ENCODE data around the gene GPS1. TPM values are rescaled to one million over a fixed set of nuclear protein-coding genes. Genes with fewer than 3 reads are reported as not detected.
A peak's percentile ranks its signal among the peaks of the same experiment; 100 is the strongest.

The GPS1 gene
- total RNA-seq, 4 donors from 2014 or later = 62.8 to 76.9 (median 69.5) TPM

DNA sequence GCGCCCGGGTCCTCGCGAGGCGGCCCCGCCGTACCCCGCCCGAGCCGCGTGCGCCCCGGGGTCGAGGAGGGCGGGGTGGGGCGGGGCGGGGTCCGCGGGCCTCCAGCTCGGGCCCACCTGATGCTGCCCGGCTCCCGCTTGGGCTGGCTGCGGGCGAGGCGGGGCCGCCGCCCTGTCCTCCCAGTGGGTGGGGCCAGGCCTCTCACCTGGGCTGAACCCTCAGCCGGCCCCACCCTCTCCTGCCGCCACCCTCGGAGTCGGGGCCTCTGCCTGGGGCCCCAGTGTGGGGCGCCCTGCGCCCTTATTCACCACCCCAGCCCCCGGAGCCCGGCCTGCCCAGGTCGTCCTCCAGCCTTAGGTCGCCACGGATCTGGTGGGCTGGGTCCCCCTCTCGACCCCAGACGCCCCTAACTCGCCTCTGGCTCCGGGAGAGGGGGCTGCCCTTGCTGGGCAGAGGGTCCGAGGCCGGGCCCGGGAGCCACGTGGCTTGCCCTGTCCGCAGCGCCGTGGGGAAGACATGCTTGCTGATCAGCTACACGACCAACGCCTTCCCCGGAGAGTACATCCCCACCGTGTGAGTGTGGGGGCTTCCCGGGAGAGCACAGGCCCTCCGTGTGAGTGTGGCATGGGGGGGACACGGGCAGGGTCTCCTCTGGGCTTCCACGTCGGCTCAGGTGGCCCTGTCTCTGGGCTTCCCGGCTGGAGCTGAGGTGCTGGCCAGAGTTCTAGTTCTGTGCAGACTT lies 19.6 kb upstream of the GPS1 start:
- H3K36me3 ChIP-seq = peaks cover 0 to 30% (median 0%) of the 10 kb centered on the region in 3 donors
- no peaks in the 10 kb centered on the region for H3K9me3 ChIP-seq
- TF ChIP-seq, protein P1, sequence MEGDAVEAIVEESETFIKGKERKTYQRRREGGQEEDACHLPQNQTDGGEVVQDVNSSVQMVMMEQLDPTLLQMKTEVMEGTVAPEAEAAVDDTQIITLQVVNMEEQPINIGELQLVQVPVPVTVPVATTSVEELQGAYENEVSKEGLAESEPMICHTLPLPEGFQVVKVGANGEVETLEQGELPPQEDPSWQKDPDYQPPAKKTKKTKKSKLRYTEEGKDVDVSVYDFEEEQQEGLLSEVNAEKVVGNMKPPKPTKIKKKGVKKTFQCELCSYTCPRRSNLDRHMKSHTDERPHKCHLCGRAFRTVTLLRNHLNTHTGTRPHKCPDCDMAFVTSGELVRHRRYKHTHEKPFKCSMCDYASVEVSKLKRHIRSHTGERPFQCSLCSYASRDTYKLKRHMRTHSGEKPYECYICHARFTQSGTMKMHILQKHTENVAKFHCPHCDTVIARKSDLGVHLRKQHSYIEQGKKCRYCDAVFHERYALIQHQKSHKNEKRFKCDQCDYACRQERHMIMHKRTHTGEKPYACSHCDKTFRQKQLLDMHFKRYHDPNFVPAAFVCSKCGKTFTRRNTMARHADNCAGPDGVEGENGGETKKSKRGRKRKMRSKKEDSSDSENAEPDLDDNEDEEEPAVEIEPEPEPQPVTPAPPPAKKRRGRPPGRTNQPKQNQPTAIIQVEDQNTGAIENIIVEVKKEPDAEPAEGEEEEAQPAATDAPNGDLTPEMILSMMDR (IDR thresholded peaks at IDR 0.05) = no peak
- no peak for TF ChIP-seq POLR2A (IDR thresholded peaks at IDR 0.05)
- H3K27ac ChIP-seq = peak overlapping the region in 2 of 4 donors; percentile 68 to 80
- peak overlapping the region; percentile 17 to 71 (median 60) for H3K4me3 ChIP-seq
- WGBS, 2 donors = 0% methylated on average over 7 of the region's 59 CpGs; no CpG with 5 or more reads in 1 of the 2 donors
- peaks cover 27 to 65% (median 33%) of the 10 kb centered on the region in 3 donors for H3K4me1 ChIP-seq
- peaks cover 0 to 7% (median 0%) of the 10 kb centered on the region in 4 donors for H3K27me3 ChIP-seq
- intact Hi-C loops (cut with DNase I) = loop anchor here (2.0 kb wide), 1 partner anchor 121 kb away; no protein-coding TSS in a partner anchor
- no peak for DNase-seq

DNA sequence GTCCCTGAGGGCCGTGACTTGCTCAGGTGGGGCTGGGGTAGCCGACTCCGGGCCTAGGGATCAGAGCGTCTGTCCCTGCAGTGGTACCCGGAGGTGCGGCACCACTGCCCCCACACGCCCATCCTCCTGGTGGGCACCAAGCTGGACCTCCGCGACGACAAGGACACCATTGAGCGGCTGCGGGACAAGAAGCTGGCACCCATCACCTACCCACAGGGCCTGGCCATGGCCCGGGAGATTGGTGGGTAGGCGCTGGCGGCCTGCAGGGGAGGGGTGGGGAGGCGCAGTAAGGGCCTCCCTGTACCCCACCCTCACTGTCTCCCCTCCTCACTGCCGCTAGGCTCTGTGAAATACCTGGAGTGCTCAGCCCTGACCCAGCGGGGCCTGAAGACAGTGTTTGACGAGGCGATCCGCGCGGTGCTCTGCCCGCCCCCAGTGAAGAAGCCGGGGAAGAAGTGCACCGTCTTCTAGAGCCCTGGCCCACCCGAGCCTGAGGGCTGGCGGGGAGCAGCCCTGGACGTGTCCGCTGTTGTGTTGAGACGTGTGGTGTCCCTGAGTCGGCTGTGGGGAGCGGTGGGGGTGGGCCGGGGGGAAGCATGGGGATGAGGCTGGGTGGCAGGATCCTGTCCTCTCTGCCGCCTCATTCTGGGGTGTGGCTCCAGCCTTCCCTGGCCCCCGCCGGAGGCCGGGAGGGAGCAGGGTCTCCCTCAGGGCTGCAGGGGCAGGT lies 18.2 kb upstream of the GPS1 start:
- H3K36me3 ChIP-seq = peaks cover 0 to 20% (median 0%) of the 10 kb centered on the region in 3 donors
- no peak for TF ChIP-seq POLR2A (IDR thresholded peaks at IDR 0.05)
- TF ChIP-seq, protein P1 (IDR thresholded peaks at IDR 0.05) = no peak
- H3K4me3 ChIP-seq = no peak overlapping the region
- no peak for DNase-seq
- H3K27ac ChIP-seq = no peak overlapping the region
- no peaks in the 10 kb centered on the region for H3K9me3 ChIP-seq
- H3K27me3 ChIP-seq = peaks cover 0 to 7% (median 0%) of the 10 kb centered on the region in 4 donors
- WGBS, 2 donors = no CpG with 5 or more reads among the region's 38 CpGs
- intact Hi-C loops (cut with DNase I) = no loop called here
- peaks cover 31 to 75% (median 38%) of the 10 kb centered on the region in 3 donors for H3K4me1 ChIP-seq

DNA sequence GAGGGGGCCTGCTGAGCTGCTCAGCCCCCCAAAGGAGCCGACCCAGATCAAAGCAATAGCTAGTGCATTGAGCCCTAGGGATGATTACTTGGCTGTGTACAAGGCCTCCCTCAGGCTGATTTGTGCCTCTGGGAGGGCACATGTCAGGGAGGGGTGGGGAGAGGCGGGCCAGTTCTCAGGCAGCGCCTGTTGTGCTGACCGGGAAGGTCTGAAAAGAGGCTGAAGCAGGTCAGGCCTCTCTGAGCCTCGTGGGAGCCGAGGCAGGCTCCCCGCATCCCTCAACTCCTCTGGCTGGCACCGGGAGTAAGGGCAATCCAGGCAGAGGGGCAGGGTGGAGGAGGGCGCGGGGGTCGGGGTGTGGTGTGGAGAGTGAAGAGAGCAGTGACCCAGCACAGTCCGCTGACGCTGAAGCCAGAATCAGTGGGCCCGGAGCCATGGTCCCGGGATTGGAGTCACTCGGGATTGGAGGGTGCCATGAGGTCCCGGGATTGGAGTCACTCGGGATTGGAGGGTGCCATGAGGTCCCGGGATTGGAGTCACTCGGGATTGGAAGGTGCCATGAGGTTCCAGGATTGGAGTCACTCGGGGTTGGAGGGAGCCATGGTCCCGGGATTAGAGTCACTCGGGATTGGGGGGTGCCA lies 17.2 kb upstream of the GPS1 start:
- no peak for DNase-seq
- no peaks in the 10 kb centered on the region for H3K9me3 ChIP-seq
- intact Hi-C loops (cut with DNase I) = no loop called here
- peaks cover 0 to 7% (median 0%) of the 10 kb centered on the region in 4 donors for H3K27me3 ChIP-seq
- peaks cover 0 to 20% (median 0%) of the 10 kb centered on the region in 3 donors for H3K36me3 ChIP-seq
- H3K4me1 ChIP-seq = peaks cover 31 to 74% (median 38%) of the 10 kb centered on the region in 3 donors
- H3K4me3 ChIP-seq = no peak overlapping the region
- H3K27ac ChIP-seq = no peak overlapping the region
- TF ChIP-seq POLR2A (IDR thresholded peaks at IDR 0.05) = no peak
- TF ChIP-seq, protein P1 (IDR thresholded peaks at IDR 0.05) = no peak
- WGBS, 2 donors = 77 to 88% methylated on average over 15 of the region's 23 CpGs

DNA sequence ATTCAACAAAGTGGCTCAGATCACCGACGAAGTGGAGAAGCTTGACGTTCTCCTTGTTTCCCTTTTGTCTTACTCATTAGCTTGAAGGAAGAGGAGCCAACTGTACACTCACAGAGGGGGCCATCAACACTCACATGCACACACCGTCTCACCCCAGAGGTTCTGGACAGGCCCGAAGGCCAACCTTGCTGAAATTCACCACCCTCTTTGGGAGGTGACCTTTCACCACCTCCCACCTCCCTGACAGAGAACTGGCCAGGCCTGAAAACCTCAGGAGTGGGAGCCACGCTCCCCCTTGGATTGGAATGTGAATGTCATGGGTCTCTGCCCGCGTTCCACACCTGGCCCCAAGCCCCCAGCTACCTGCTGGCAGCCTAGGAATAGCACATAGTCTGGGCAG lies 16.2 kb upstream of the GPS1 start:
- Histone ChIP-seq H3K4me1 (peaks cover 22 to 64% (median 29%) of the 10 kb centered on the region in 3 donors), H3K9me3 (no peaks in the 10 kb centered on the region), H3K4me3 (no peak overlapping the region), H3K27me3 (peaks cover 0 to 7% (median 0%) of the 10 kb centered on the region in 4 donors), H3K27ac (no peak overlapping the region), H3K36me3 (peaks cover 0 to 20% (median 0%) of the 10 kb centered on the region in 3 donors)
- WGBS, 2 donors = 79 to 89% methylated on average over 4 to 8 of the region's 8 CpGs
- no peak for DNase-seq
- no peak for TF ChIP-seq POLR2A (IDR thresholded peaks at IDR 0.05)
- TF ChIP-seq, protein P1 (IDR thresholded peaks at IDR 0.05) = no peak
- intact Hi-C loops (cut with DNase I) = no loop called here

Measured in esophagus squamous epithelium (tissue), 5 donors.